Measurements from ENCODE around the gene LMNTD2. TPM values are rescaled to one million over a fixed set of nuclear protein-coding genes. Genes with fewer than 3 reads are reported as not detected.

LMNTD2 gene
- total and polyA plus RNA-seq, 2 of the 13 experiments (the other 11 are each of a cell fraction or from before 2014, with no cell fraction given), result 1.1 to 3.1 TPM

GRCh38 chr11:560305-561147, at the start of gene LMNTD2, which contains the start of gene RASSF7 (continued):
- TF ChIP-seq ZNF556 (CRISPR knock-in tag; IDR thresholded peaks at IDR 0.05; ENCODE audit: borderline replicate concordance) (peak; percentile 23; the same call in 1 of the 2 replicates), ZEB1 (IDR thresholded peaks at IDR 0.05; ENCODE audit: insufficient replicate concordance, low read depth) (peak; percentile 46), ZNF570 (CRISPR knock-in tag; IDR thresholded peaks at IDR 0.05; ENCODE audit: borderline replicate concordance) (no peak), ZSCAN21 (CRISPR knock-in tag; IDR thresholded peaks at IDR 0.05; ENCODE audit: borderline replicate concordance) (peak; percentile 30; the same call in 1 of the 2 replicates), PRDM15 (CRISPR knock-in tag; IDR thresholded peaks at IDR 0.05) (peak; percentile 88), RCOR2 (CRISPR knock-in tag; IDR thresholded peaks at IDR 0.05) (no peak), ZNF225 (CRISPR knock-in tag; IDR thresholded peaks at IDR 0.05) (0 out of 2 replicates have a peak, but pooled peaks have one; percentile 33), HNRNPLL (IDR thresholded peaks at IDR 0.05; ENCODE audit: low read depth, low read length, poor library complexity, severe bottlenecking) (peak; percentile 87), ZFY (CRISPR knock-in tag; IDR thresholded peaks at IDR 0.05) (peak; percentile 94), POLR2A (IDR thresholded peaks at IDR 0.05; ENCODE audit: insufficient read depth in 1 of 2, low read depth in 2 of 2, low read length in 2 of 2) (peak in 1 of 2 experiments; percentile 69; a peak in 2 of 4 replicates), ZNF232 (CRISPR knock-in tag; IDR thresholded peaks at IDR 0.05; ENCODE audit: borderline replicate concordance) (0 out of 2 replicates have a peak, but pooled peaks have one; percentile 40), FOXP4 (CRISPR knock-in tag; IDR thresholded peaks at IDR 0.05) (peak; percentile 46; the same call in 1 of the 2 replicates), NONO (IDR thresholded peaks at IDR 0.05) (no peak), NONO (CRISPR knock-in tag; conservative IDR thresholded peaks at IDR 0.05) (0 out of 2 replicates have a peak, but pooled peaks have one; percentile 26), THYN1 (CRISPR knock-in tag; IDR thresholded peaks at IDR 0.05; ENCODE audit: borderline replicate concordance, low read depth) (no peak), PTBP1 (IDR thresholded peaks at IDR 0.05; ENCODE audit: low read depth, low read length, poor library complexity, severe bottlenecking) (peak; percentile 75), GABPB1 (CRISPR knock-in tag; IDR thresholded peaks at IDR 0.05) (peak; percentile 81), PPARG (CRISPR knock-in tag; conservative IDR thresholded peaks at IDR 0.05) (peak; percentile 34; the same call in 1 of the 2 replicates), TAF15 (IDR thresholded peaks at IDR 0.05; ENCODE audit: low read depth, low read length, poor library complexity, severe bottlenecking) (no peak), HES4 (CRISPR knock-in tag; IDR thresholded peaks at IDR 0.05; ENCODE audit: borderline replicate concordance) (0 out of 2 replicates have a peak, but pooled peaks have one; percentile 52), SP4 (CRISPR knock-in tag; IDR thresholded peaks at IDR 0.05) (peak; percentile 96), IRF2 (CRISPR knock-in tag; IDR thresholded peaks at IDR 0.05) (peak; percentile 45), AGO1 (IDR thresholded peaks at IDR 0.05; ENCODE audit: low read depth, low read length, poor library complexity, severe bottlenecking) (peak; percentile 80), ZNF782 (CRISPR knock-in tag; IDR thresholded peaks at IDR 0.05; ENCODE audit: borderline replicate concordance) (0 out of 2 replicates have a peak, but pooled peaks have one; percentile 49)

Measured in HepG2 (cell line).